HepG2 (cell line): Measurements from ENCODE around the gene SYCE3. TPM values are rescaled to one million over a fixed set of nuclear protein-coding genes. Genes with fewer than 3 reads are reported as not detected.
"Not testable (repeated sequence)": the region's sequence is repeated elsewhere in the genome, so short reads cannot be mapped to it uniquely, and the experiment has no call there.

Source experiments
- ATAC-seq: fragments of 200-7000 bp; cut with Tn5 transposase; 3 replicates; pipeline ENCODE4 v1.9.1; 2020; ENCODE audit warnings: mild to moderate bottlenecking, moderate library complexity
- BruUV-seq: library from RNA; stranded (reverse); fragments of 400-500 nt; replicated peaks from 2 replicates; lab custom pipeline; 2021; lab: Mats Ljungman, UMichigan
- CTCF ChIA-PET: fragments of 300-600 bp; formaldehyde crosslinking; extraction: SDS; loops from one replicate; lab custom pipeline; 2021; ENCODE audit warnings: low total read pairs, inconsistent platforms, low intra/inter-chr PET ratio; lab: Yijun Ruan, JAX
- POLR2A ChIA-PET: fragments of 350-600 bp; sonication (Branson Sonifier 250); formaldehyde crosslinking; loops from one replicate; lab custom pipeline; 2020; ENCODE audit warnings: antibody characterized with exemption, inconsistent platforms; lab: Yijun Ruan, JAX
- DNase-seq: peaks from one replicate; pipeline ENCODE4 v3.0.0-alpha.2; 2015; ENCODE audit warnings: low spot score
- FAIRE-seq: peaks from 3 replicates; lab custom pipeline; 2011; peaks lifted over from hg19 to GRCh38; lab: Jason Lieb, UNC
- H2AFZ ChIP-seq: one replicate; pipeline ENCODE4 v1.6.1; 2011; ENCODE audit warnings: low read length, inconsistent platforms
- H3K27ac ChIP-seq: fragments of 300-600 bp; 3 replicates; pipeline ENCODE4 v1.8.0; 2011; ENCODE audit warnings: mixed run types, mild to moderate bottlenecking, mixed read lengths, low read length, inconsistent platforms; ENCODE audit not compliant: insufficient read depth; ENCODE audit errors: extremely low read length
- H3K27me3 ChIP-seq, 2 experiments: fragments of 200-600 bp in 1 of 2; 2 replicates in 1 of 2; 3 replicates in 1 of 2; pipeline versions ENCODE4 v1.6.0 to v1.8.0; 2011; ENCODE audit warnings: low read length in 2 of 2, mild to moderate bottlenecking in 2 of 2, moderate library complexity in 2 of 2, inconsistent platforms in 1 of 2; ENCODE audit not compliant: insufficient read depth in 2 of 2, control insufficient read depth in 1 of 2
- H3K36me3 ChIP-seq, 2 experiments: fragments of 200-600 bp in 1 of 2; replicated peaks in 1 of 2; 2 replicates in 1 of 2; 3 replicates in 1 of 2; pipeline versions ENCODE4 v1.5.1 to v1.8.0; 2011; ENCODE audit warnings: low read length in 2 of 2, inconsistent platforms in 1 of 2; ENCODE audit not compliant: insufficient read depth in 2 of 2, control insufficient read depth in 1 of 2
- H3K4me1 ChIP-seq: 2 replicates; pipeline ENCODE4 v1.5.1; 2012; ENCODE audit warnings: low read length, inconsistent platforms; ENCODE audit not compliant: insufficient read depth
- H3K4me2 ChIP-seq: 2 replicates; pipeline ENCODE4 v1.6.0; 2011; ENCODE audit warnings: low read depth, low read length, inconsistent platforms
- H3K4me3 ChIP-seq, 3 experiments: fragments of 200-600 bp in 1 of 3; sonication (generic), shearing (Covaris generic) in 1 of 3; replicated peaks in 1 of 3; 2 replicates each; pipeline ENCODE4 v1.5.1; 2011 to 2016; ENCODE audit warnings: low read length in 3 of 3, inconsistent platforms in 2 of 3, low read depth in 2 of 3, mild to moderate bottlenecking in 2 of 3, control low read depth in 1 of 3, mixed read lengths in 1 of 3; ENCODE audit not compliant: insufficient read depth in 1 of 3
- H3K79me2 ChIP-seq: one replicate; pipeline ENCODE4 v1.6.1; 2011; ENCODE audit warnings: low read length, inconsistent platforms; ENCODE audit not compliant: insufficient read depth
- H3K9ac ChIP-seq: 2 replicates; pipeline ENCODE4 v1.6.0; 2011; ENCODE audit warnings: mild to moderate bottlenecking, low read depth, low read length, inconsistent platforms; ENCODE audit not compliant: insufficient read depth
- H3K9me3 ChIP-seq: 2 replicates; pipeline ENCODE4 v1.5.1; 2012; ENCODE audit warnings: mild to moderate bottlenecking, low read length
- H4K20me1 ChIP-seq: 2 replicates; pipeline ENCODE4 v1.6.0; 2011; ENCODE audit warnings: inconsistent platforms, mild to moderate bottlenecking, low read length, moderate library complexity; ENCODE audit not compliant: insufficient read depth
- ADNP ChIP-seq: sonication (generic); formaldehyde crosslinking; IDR thresholded peaks from 2 replicates; pipeline ENCODE4 v1.4.0; 2020; ENCODE audit warnings: missing genetic modification reagents
- ATF3 ChIP-seq: sonication (generic); formaldehyde crosslinking; IDR thresholded peaks from 2 replicates; pipeline ENCODE4 v1.4.0; 2020; ENCODE audit warnings: missing genetic modification reagents
- CEBPB ChIP-seq: IDR thresholded peaks from 2 replicates; pipeline ENCODE4 v1.6.1; 2011; ENCODE audit warnings: low read depth, low read length, improper control_type of control experiment, borderline replicate concordance
- FOSL1 ChIP-seq: sonication (generic); formaldehyde crosslinking; IDR thresholded peaks from 2 replicates; pipeline ENCODE4 v1.9.0; 2021; ENCODE audit warnings: missing genetic modification reagents, borderline replicate concordance
- FOSL2 ChIP-seq: sonication (generic); formaldehyde crosslinking; IDR thresholded peaks from 2 replicates; pipeline ENCODE4 v1.4.0; 2020; ENCODE audit warnings: missing genetic modification reagents
- JUNB ChIP-seq: sonication (generic); formaldehyde crosslinking; IDR thresholded peaks from 2 replicates; pipeline ENCODE4 v1.8.0; 2022; ENCODE audit warnings: missing genetic modification reagents, mild to moderate bottlenecking, borderline replicate concordance
- PATZ1 ChIP-seq: sonication (generic); formaldehyde crosslinking; IDR thresholded peaks from 2 replicates; pipeline ENCODE4 v1.4.0; 2020; ENCODE audit warnings: missing genetic modification reagents
- ZBTB33 ChIP-seq: sonication (generic); formaldehyde crosslinking; IDR thresholded peaks from 2 replicates; pipeline ENCODE4 v1.4.0; 2020; ENCODE audit warnings: missing genetic modification reagents
- ZNF292 ChIP-seq: sonication (generic); formaldehyde crosslinking; IDR thresholded peaks from 2 replicates; pipeline ENCODE4 v1.8.1; 2022; ENCODE audit warnings: mild to moderate bottlenecking, low read depth, missing genetic modification reagents, borderline replicate concordance
- ZNF644 ChIP-seq: IDR thresholded peaks from 2 replicates; pipeline ENCODE4 v1.6.1; 2016; ENCODE audit warnings: low read depth
- WGBS: methylation state at CpG from one replicate; pipeline ENCODE4 v1.1.6; 2017; ENCODE audit warnings: low lambda C conversion rate; 5-methylcytosine and 5-hydroxymethylcytosine counted together
- in situ Hi-C: cut with HindIII; loops from 2 replicates; pipeline ENCODE4 v1.10.0; 2017; ENCODE audit warnings: low pct_unique_long_range_greater_than_20kb; ENCODE audit not compliant: extremely low pct_ligation_motif_present
- intact Hi-C: fragments of 100-400 bp; cut with micrococcal nuclease; formaldehyde crosslinking; loops from one replicate; pipeline ENCODE4 v1.10.0; 2022; ENCODE audit not compliant: unreplicated experiment
- polyA plus RNA-seq, 8 experiments: library from polyadenylated mRNA; depleted of rRNA in 3 of 8; stranded (reverse) in 7 of 8; unstranded in 1 of 8; fragments of >200 nt; fragmentation: Illumina TruSeq in 4 of 8; extraction: Trizol in 4 of 8; gene quantifications; 2 replicates each; pipeline versions ENCODE4 v1.2.1 to v1.2.3, GENCODE V29; 2011 to 2016; ENCODE audit warnings: low read depth in 4 of 8, missing spikeins in 1 of 8, mixed read lengths in 1 of 8; ENCODE audit not compliant: insufficient read depth in 1 of 8
- total RNA-seq, 5 experiments: library from RNA; depleted of rRNA; stranded (reverse); fragments of >200 nt; fragmentation: Illumina TruSeq; extraction: Trizol; gene quantifications; 2 replicates each; pipeline ENCODE4 v1.2.3, GENCODE V29; 2016; ENCODE audit warnings: low read depth in 1 of 5
- TF ChIP-seq, protein P1 (sequence below): sonication (generic); formaldehyde crosslinking; IDR thresholded peaks from 2 replicates; pipeline ENCODE4 v1.4.0; 2020; ENCODE audit warnings: missing genetic modification reagents

The SYCE3 gene
- total and polyA plus RNA-seq, 2 of the 13 experiments (the other 11 are each of a cell fraction or from before 2014, with no cell fraction given), result not detected

DNA sequence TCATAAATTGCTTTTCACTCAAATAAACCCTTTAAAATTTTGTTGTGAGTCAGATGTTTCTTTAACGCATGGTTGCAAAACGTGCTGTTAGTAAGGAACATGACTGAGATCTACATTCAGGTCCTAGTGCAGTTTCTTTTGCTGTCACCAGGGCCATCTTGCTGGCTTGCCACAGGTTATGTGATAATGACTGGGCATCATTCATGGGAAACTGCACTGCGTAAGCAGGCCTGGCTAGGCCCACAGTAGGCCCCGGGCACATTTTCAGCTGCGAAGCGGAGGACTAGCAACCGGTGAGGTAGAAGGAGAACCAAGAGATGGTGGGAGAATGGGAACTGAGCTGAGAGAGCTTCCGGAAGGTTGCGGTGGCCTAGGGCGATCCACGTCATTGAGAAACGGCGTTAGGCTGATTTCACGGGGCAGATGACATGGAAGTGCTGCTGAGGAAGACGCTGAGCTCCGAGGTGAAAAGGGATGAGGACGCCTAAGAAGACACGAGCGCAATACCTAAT is 20.2 kb downstream of the SYCE3 start (continued):
- TF ChIP-seq, protein P1, sequence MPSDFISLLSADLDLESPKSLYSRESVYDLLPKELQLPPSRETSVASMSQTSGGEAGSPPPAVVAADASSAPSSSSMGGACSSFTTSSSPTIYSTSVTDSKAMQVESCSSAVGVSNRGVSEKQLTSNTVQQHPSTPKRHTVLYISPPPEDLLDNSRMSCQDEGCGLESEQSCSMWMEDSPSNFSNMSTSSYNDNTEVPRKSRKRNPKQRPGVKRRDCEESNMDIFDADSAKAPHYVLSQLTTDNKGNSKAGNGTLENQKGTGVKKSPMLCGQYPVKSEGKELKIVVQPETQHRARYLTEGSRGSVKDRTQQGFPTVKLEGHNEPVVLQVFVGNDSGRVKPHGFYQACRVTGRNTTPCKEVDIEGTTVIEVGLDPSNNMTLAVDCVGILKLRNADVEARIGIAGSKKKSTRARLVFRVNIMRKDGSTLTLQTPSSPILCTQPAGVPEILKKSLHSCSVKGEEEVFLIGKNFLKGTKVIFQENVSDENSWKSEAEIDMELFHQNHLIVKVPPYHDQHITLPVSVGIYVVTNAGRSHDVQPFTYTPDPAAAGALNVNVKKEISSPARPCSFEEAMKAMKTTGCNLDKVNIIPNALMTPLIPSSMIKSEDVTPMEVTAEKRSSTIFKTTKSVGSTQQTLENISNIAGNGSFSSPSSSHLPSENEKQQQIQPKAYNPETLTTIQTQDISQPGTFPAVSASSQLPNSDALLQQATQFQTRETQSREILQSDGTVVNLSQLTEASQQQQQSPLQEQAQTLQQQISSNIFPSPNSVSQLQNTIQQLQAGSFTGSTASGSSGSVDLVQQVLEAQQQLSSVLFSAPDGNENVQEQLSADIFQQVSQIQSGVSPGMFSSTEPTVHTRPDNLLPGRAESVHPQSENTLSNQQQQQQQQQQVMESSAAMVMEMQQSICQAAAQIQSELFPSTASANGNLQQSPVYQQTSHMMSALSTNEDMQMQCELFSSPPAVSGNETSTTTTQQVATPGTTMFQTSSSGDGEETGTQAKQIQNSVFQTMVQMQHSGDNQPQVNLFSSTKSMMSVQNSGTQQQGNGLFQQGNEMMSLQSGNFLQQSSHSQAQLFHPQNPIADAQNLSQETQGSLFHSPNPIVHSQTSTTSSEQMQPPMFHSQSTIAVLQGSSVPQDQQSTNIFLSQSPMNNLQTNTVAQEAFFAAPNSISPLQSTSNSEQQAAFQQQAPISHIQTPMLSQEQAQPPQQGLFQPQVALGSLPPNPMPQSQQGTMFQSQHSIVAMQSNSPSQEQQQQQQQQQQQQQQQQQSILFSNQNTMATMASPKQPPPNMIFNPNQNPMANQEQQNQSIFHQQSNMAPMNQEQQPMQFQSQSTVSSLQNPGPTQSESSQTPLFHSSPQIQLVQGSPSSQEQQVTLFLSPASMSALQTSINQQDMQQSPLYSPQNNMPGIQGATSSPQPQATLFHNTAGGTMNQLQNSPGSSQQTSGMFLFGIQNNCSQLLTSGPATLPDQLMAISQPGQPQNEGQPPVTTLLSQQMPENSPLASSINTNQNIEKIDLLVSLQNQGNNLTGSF (CRISPR knock-in tag), result no peak
- no peak for TF ChIP-seq PATZ1

- H4K20me1 ChIP-seq, in situ Hi-C loops, H2AFZ ChIP-seq, H3K9ac ChIP-seq, H3K9me3 ChIP-seq, H3K4me3 ChIP-seq, H3K27ac ChIP-seq, H3K36me3 ChIP-seq, intact Hi-C loops, H3K79me2 ChIP-seq, BruUV-seq: not testable (repeated sequence)
- peak; percentile 30 for FAIRE-seq
- ChIA-PET POLR2A (interaction anchor here (0.9 to 2.2 kb wide), 4 partner anchors 10 to 27 kb away, joined by 3 to 8 read pairs (median 6); partner anchors contain the start of gene SCO2), CTCF (interaction anchor here (1.2 kb wide), 1 partner anchor 34 kb away, joined by 3 read pairs; no protein-coding TSS in a partner anchor)
- Histone ChIP-seq H3K4me1 (peaks cover 38% of the 10 kb centered on the region), H3K27me3 (peaks cover 2 to 20% of the 10 kb centered on the region in 2 experiments), H3K4me2 (peak overlapping the region; percentile 42; the same call in 1 of the 2 replicates)
- peak; percentile 34; the same call in 1 of the 3 replicates for ATAC-seq
- DNase-seq, result peak; percentile 66
- 4% methylated on average over 5 of the region's 5 CpGs for WGBS
- TF ChIP-seq ZNF644 (CRISPR knock-in tag) (0 out of 2 replicates have a peak, but pooled peaks have one; percentile 43), CEBPB (peak; percentile 82), ZBTB33 (CRISPR knock-in tag) (0 out of 2 replicates have a peak, but pooled peaks have one; percentile 8), ADNP (CRISPR knock-in tag) (0 out of 2 replicates have a peak, but pooled peaks have one; percentile 12), ZNF292 (CRISPR knock-in tag) (0 out of 2 replicates have a peak, but pooled peaks have one; percentile 37), FOSL1 (peak; percentile 80), ATF3 (CRISPR knock-in tag) (peak; percentile 73), FOSL2 (CRISPR knock-in tag) (peak; percentile 97), JUNB (peak; percentile 59; the same call in 1 of the 2 replicates)
Observed at GRCh38 chr22:50541667-50542026, 21.1 kb downstream of the SYCE3 start.
